GM18517 (cell line): ENCODE results near the gene PTPRB.

Experiments
- ATAC-seq: cut with Tn5 transposase; IDR thresholded peaks from one replicate; pipeline ENCODE4 v1.9.1; 2021; ENCODE audit warnings: mild to moderate bottlenecking, moderate library complexity; ENCODE audit not compliant: unreplicated experiment

PTPRB gene

GRCh38 chr12:70644861-70645260, 7.6 kb upstream of the PTPRB start:
- no peak for ATAC-seq

- no peak for ATAC-seq
Observed at GRCh38 chr12:70643939-70644338, 6.7 kb upstream of the PTPRB start.

DNA sequence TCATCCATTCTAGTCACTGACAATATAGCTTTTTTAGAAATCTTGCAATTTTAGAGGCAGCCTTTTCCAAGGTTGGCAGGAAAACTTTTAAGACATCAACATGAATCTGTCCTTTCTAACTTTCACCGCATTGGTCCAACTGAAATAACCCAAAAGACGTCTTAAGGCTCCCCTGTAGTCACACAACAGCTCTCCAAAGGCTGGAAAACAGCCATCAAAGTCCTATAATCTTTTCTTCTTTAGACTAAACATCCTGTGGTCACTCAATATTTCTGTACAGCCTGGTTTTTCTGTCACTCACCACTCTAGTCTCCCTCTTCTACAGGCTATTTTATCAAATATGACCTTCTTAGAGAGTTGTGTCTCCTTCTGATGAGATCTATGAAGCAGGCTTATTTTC, 4.5 kb upstream of the PTPRB start:
- ATAC-seq, result no peak

DNA sequence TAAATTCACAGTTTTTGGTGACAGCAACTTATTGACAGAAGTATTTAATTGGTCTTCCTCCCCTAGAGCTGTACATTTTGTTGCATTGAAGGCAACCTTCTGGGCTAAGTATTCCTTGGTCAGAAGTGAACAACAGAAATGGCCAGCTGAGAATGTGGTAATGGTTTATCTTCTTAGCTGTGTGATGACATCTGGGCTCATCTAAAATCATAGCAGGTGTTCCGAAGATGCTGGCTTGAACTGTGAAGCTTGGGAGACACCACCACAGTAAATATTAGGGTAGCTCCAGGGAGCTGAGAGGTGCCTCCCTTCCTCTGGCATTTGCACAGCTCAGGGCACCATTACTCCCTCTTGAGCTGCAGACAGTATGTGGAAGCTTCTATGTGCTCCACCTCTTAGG, 3.7 kb upstream of the PTPRB start:
- no peak for ATAC-seq

DNA sequence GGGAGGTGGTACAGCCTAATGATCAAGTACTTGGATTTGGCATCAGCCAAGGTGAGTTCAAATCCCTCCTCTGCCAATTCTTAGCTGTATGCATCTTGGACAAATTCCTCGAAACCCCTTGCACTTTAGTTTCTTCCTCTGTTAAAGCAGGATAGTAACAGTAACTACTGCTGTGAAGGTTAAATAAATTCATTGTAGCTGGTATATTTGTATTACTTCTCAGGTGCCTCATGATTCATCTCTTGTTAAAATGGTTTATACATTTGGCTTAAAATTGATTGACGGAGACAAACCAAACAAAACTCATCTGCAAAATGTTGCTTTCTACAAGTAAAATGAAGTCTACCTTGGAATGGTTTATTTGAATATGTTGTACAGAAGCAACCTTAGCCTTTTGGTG, 2.3 kb upstream of the PTPRB start:
- no peak for ATAC-seq

DNA sequence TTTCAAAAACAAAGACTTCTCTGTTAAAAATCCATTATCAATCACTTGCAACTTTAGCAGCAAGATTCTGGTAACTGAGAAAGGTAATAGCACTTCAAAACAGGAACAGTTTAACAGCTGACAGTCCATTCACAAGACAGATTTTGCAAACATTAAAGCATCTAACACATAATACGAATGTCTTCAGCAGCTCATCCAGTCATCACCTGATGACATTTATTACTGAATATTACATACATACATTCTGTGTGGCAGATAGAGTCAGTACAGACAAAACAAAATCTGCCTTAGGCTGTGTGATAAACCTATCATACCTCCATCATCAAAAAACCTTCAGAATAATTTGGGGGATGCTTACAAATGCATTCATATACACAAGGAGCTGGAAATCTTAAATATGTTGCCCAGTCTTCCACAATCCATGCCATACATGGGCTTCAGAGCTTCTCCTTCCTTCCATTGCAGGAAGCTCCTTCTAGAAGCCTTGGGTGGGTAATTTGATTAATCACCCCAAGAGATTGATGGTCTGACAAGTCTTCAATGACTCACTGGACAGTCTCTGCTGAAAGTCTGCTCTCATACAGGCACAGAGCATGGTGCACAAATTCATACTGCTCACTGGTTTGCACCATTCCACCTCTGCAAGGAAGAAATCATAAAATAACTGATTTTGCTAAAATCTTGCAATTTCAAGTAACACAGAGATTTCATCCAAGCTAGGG, 1.6 kb upstream of the PTPRB start:
- ATAC-seq, result no peak

DNA sequence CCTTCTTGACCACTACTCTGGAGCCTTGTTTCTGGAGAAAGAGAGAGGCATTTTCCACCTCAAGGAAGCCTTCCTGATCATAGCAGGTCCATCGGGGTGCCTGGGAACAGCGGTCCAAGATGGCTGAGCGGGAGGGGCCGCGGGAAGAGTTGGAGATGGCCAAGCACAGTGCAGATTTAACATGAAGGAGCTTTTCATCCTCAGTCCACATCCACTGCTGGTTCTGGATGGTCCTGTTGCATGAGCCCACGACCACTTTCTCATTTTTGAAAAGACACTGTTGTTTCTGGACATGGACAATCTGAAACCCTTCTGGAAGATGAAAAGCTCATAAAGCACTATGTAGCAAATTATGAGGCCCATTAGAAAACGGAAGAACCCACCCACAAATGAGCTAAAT, 1.5 kb downstream of the PTPRB start:
- no peak for ATAC-seq

DNA sequence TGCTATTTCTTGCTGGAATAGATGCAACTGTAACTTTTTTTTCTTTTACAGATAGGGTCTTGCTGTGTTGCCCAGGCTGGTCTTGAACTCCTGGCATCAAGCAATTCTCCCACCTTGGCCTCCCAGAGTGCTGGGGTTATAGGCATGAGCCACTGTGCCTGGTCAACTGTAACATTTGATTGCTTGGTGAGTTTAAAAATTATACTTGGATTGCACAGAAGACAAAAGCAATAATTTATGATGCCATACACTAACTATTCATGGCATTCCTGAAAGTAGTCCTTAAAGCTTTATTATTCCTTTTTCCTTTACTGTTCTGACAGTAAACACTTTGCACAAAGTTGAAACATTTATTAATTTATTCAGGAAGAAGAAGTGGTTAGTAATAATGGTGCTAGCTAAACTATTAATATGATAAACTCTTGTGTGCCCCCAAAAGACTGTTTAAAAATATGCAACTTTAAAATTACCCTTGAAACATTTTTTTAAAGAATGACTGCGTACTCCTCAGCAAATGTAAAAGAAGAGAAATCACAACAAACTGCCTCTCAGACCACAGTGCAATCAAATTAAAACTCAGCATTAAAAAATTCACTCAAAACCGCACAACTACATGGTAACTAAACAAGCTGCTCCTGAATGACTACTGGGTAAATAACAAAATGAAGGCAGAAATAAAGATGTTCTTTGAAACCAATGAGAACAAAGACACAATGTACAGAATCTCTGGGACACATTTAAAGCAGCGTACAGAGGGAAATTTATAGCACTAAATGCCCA, 8.3 kb downstream of the PTPRB start:
- no peak for ATAC-seq

DNA sequence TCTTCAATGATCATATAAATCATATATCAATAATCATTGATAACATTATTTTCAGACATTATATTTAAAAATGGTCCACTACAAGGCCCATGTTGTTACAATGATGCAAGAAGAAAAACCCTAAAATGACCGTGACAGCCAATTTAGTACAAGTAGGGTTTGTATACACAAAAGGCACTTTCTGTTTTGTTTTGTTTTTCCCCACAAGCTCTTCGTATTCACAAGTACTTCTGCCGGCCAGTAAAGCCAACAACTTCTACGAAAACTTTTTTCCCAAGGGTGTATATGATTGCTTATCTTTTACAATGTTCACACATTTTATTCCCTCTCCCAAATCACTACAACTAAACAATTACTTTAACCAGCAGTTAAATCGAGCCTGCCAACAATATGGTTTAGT, 9.6 kb downstream of the PTPRB start:
- ATAC-seq, result no peak

- ATAC-seq, result no peak
Observed at GRCh38 chr12:70626180-70626579, 11.0 kb downstream of the PTPRB start.

DNA sequence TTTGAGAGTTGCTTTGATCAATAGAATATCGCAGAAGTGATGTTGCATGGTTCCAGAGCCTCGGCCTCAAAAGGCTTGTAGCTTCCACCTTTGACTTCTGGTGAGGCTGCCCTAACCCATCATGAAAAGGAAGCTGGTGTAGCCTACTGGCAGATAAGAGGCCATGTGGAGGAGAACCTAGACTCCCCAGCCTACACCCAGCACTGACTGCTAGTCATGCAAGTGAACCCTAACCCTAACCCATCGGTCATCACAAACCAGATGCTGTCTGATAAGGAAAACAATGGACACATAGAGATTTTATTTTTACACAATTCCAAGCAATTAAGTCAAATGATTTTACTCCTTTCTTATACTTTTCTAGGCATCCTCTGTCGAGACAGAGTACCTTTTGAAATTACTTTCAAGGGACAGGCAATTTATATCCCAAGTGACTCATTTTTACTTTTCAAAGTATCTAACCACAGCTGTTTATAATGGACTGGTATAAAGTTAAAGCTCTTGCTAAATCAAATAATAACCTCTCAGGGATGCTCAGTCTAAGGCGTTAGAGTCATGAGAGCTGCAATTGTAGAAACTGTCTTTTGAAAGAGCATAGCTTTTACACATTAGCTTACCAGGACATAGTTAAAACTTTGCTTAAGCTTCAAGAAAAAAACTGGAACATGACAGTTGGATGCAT, 17.6 kb downstream of the PTPRB start:
- ATAC-seq, result no peak

- ATAC-seq, result no peak
Observed at GRCh38 chr12:70618371-70618770, 18.9 kb downstream of the PTPRB start.

DNA sequence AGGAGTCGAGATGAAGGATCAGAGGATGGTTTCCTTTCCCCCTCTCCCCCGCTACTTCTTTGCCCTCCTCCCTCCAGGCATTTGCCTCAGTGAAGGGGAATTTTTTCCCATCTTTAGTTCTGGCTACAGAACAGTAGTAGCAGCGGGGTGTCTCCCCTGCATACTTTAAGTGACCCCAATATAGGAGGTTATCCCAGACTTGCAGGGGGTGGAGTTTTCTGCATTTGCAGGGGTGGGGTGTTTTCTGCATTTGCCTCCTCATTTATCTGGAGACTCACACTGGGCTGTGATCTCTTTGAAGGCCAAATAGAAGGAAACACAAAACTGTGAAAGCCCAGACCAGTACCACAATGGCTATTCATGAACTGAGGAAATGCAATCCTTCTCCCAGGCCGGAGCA, 19.8 kb downstream of the PTPRB start:
- no peak for ATAC-seq

- no peak for ATAC-seq
Observed at GRCh38 chr12:70615174-70615866, 21.9 kb downstream of the PTPRB start.

DNA sequence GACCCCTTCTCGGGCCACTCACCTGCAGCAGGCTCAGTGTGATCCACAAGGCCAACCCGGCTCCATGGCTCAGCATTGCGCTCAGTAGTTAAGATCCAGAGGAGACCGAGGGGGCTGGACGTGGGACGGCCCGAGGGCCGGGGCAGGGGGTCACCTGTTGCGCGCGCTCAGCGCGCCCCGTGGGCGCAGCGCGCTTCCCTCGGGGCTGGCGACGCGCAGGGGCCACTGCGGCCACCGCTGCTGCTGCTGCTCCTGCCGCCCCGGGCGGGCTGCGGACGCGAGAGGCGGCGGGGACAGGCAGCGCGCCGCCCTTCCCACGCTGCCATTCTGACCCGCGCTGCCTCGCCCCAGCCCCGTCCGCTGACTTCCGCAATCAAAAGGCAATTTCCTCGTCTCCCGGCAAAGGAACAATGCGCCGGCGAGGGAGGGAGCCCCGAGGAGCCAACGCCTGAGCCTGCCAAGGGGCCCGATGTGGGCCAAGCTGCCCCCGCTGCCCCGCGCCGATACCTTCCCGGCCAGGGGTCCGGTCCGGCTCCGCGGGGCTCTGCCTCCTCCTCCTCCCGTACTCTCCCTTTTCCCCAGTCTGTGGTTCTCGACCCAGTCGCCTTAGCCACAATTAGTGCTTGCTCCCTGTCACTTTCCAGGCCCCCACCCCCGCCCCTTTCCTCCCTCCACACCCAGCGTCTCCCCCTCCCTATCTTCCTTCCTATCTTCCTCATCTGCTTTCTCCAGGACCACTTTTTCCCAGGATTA, 27.3 kb downstream of the PTPRB start:
- ATAC-seq, result no peak

DNA sequence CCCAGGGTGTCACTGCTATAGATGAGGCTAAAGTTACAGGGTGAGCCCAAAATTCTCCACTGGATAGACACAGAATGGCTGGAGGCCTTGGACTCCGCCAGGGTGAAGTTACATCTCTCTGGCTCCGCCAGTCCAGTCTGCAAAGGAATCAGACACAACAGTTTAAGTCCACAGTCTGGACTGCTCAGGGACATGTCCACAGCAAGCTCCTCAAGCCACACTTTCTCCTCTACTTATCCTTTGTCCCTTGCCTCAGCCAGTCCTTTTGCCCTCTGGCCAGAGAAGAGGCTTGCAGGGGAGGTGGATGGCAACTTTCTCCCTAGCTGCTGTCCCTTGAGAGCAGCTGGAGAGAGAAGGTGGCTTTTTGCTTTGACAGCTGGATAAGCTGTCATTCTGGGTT, 28.0 kb downstream of the PTPRB start:
- ATAC-seq, result no peak

DNA sequence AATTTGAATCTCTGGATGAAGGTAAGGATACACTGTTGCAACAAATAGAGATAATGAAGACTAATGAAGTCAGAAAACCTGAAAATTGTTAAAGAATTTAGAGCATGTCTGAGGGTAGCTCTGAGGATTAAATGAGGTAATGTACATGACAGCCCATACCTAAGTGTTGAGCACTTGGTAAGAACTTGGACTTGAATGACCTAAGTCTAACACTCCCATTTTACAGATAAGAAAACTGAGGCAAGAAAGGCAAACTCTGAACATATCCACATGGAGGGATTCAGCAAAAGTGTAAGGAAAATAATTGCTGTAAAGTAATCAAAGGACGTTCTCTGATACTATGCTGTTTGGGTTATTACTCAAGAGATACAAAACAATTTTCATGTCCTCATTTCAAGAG, 29.0 kb downstream of the PTPRB start:
- ATAC-seq, result no peak

GRCh38 chr12:70607107-70607506, 30.1 kb downstream of the PTPRB start:
- ATAC-seq, result no peak

GRCh38 chr12:70605976-70606375, 31.3 kb downstream of the PTPRB start:
- ATAC-seq, result no peak

GRCh38 chr12:70604662-70605061, 32.6 kb downstream of the PTPRB start:
- no peak for ATAC-seq

GRCh38 chr12:70603044-70603443, 34.2 kb downstream of the PTPRB start:
- no peak for ATAC-seq
